ENCODE results near the gene LPCAT2. TPM values are rescaled to one million over a fixed set of nuclear protein-coding genes. Genes with fewer than 3 reads are reported as not detected.

Gene LPCAT2
- total RNA-seq: 1 to 10 TPM; 4.1 to 4.2 TPM
- polyA plus RNA-seq: 1 to 10 TPM in 1 of 2 donors, under 1 TPM in 1; 0.96 to 1.2 TPM

DNA sequence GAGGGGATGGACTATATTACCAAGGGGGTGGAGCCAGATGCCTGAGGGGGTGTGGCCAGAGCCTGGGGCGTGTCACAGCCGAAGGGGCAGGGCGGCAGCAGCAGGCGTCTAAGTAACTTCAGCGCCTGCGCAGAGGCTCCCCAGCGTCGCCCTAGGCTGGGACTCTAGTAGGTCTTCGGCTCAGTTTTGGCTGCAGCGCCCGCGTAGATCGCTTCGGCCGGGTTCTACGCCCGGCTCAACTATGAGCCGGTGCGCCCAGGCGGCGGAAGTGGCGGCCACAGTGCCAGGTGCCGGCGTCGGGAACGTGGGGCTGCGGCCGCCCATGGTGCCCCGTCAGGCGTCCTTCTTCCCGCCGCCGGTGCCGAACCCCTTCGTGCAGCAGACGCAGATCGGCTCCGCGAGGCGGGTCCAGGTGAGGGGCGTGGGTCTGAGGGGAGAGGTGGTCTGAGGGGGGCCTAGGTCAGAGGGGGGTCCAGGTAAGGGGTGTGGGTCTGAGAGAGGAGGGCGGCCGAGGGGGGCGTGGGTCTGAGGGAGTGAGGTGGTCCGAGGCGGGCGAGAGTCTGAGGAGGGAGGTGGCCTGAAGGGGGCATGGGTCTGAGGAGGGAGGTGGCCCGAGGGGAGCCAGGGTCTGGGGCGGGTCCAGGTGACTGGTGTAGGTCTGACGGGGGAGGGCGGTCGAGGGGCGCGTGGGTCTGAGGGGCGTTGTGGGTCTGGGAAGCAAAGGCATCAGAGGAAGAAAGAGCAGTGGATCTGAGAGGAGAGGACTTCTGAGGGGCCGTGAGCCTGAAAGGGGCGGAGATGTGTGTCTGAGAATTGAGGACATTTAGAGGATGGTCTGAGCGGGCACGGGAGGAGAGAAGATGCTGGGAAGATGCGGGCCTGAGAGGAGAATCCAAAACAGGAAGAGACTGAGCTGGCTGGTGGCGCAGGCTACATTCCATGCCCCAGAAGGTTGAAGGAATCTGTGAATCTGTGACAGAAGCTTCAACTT lies at the start of gene LPCAT2:
Gene LPCAT2 (plus strand): TSS at position 132 of the 991 bp plus-strand sequence. CDS start 110 bp downstream, at position 242.
- H3K9ac ChIP-seq (ENCODE audit: low read depth in 1 of 2, low read length in 2 of 2): no peak within 1 kb of the TSS
- peaks cover 0 to 6% (median 4%) of the 10 kb centered on the region in 4 donors for H3K4me1 ChIP-seq (ENCODE audit: control insufficient read depth in 4 of 4, insufficient read depth in 4 of 4, low read length in 3 of 4)
- peak; percentile 68 for DNase-seq (ENCODE audit: low spot score)
- H3K9me3 ChIP-seq (ENCODE audit: control insufficient read depth in 4 of 4, low read length in 3 of 4): peaks cover 0 to 3% (median 0%) of the 10 kb centered on the region in 4 donors
- H3K27me3 ChIP-seq (ENCODE audit: control insufficient read depth in 4 of 4, insufficient read depth in 4 of 4, low read length in 3 of 4): no peaks in the 10 kb centered on the region
- peak within 1 kb of the TSS; percentile 7 to 46 for H3K27ac ChIP-seq (ENCODE audit: low read depth in 1 of 2, low read length in 2 of 2)
- H3K36me3 ChIP-seq (ENCODE audit: control insufficient read depth in 4 of 4, insufficient read depth in 3 of 4, low read depth in 1 of 4, low read length in 3 of 4): no peaks in the 10 kb centered on the region
- WGBS: 5% methylated on average over 61 of the region's 61 CpGs
- no peak for TF ChIP-seq EGR1 (IDR thresholded peaks at IDR 0.05; ENCODE audit: low read depth in 2 of 2)
- TF ChIP-seq GABPA (IDR thresholded peaks at IDR 0.05 in 1 of 2, conservative IDR thresholded peaks at IDR 0.05 in 1 of 2): no peak
- no peak for TF ChIP-seq SP1 (IDR thresholded peaks at IDR 0.05)
- no peak for TF ChIP-seq HNF4G (IDR thresholded peaks at IDR 0.05)
- no peak for TF ChIP-seq RAD21 (IDR thresholded peaks at IDR 0.05)
- no peak for TF ChIP-seq FOXA2 (IDR thresholded peaks at IDR 0.05)
- TF ChIP-seq, protein P1, sequence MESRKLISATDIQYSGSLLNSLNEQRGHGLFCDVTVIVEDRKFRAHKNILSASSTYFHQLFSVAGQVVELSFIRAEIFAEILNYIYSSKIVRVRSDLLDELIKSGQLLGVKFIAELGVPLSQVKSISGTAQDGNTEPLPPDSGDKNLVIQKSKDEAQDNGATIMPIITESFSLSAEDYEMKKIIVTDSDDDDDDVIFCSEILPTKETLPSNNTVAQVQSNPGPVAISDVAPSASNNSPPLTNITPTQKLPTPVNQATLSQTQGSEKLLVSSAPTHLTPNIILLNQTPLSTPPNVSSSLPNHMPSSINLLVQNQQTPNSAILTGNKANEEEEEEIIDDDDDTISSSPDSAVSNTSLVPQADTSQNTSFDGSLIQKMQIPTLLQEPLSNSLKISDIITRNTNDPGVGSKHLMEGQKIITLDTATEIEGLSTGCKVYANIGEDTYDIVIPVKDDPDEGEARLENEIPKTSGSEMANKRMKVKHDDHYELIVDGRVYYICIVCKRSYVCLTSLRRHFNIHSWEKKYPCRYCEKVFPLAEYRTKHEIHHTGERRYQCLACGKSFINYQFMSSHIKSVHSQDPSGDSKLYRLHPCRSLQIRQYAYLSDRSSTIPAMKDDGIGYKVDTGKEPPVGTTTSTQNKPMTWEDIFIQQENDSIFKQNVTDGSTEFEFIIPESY (IDR thresholded peaks at IDR 0.05): no peak
- no peak for TF ChIP-seq NR2F2 (IDR thresholded peaks at IDR 0.05)
- TF ChIP-seq ATF3 (IDR thresholded peaks at IDR 0.05): no peak
- TF ChIP-seq RXRA (IDR thresholded peaks at IDR 0.05): no peak
- no peak for TF ChIP-seq FOXA1 (IDR thresholded peaks at IDR 0.05)
- TF ChIP-seq, protein P2, sequence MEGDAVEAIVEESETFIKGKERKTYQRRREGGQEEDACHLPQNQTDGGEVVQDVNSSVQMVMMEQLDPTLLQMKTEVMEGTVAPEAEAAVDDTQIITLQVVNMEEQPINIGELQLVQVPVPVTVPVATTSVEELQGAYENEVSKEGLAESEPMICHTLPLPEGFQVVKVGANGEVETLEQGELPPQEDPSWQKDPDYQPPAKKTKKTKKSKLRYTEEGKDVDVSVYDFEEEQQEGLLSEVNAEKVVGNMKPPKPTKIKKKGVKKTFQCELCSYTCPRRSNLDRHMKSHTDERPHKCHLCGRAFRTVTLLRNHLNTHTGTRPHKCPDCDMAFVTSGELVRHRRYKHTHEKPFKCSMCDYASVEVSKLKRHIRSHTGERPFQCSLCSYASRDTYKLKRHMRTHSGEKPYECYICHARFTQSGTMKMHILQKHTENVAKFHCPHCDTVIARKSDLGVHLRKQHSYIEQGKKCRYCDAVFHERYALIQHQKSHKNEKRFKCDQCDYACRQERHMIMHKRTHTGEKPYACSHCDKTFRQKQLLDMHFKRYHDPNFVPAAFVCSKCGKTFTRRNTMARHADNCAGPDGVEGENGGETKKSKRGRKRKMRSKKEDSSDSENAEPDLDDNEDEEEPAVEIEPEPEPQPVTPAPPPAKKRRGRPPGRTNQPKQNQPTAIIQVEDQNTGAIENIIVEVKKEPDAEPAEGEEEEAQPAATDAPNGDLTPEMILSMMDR (IDR thresholded peaks at IDR 0.05; ENCODE audit: low read depth, low read length, missing input control): no peak
- no peak for TF ChIP-seq HNF4A (conservative IDR thresholded peaks at IDR 0.05)
- TF ChIP-seq, protein P3, sequence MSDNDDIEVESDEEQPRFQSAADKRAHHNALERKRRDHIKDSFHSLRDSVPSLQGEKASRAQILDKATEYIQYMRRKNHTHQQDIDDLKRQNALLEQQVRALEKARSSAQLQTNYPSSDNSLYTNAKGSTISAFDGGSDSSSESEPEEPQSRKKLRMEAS (IDR thresholded peaks at IDR 0.05): no peak
- TF ChIP-seq JUND (IDR thresholded peaks at IDR 0.05): no peak
- no peak for TF ChIP-seq YY1 (IDR thresholded peaks at IDR 0.05)
- TF ChIP-seq REST (IDR thresholded peaks at IDR 0.05): no peak
- peak within 1 kb of the TSS; percentile 35 to 63 (median 59) for H3K4me3 ChIP-seq (ENCODE audit: low read depth in 1 of 3, low read length in 3 of 3)

All from liver (tissue), 9 donors.